NCI-H510A (cell line): ENCODE measurements around the gene SAPCD1.
A peak's percentile ranks its signal among the peaks of the same experiment; 100 is the strongest.
"Not testable (repeated sequence)": the region's sequence is repeated elsewhere in the genome, so short reads cannot be mapped to it uniquely, and the experiment has no call there.

ENCODE experiments used
- DNase-seq: peaks from one replicate; lab custom pipeline; 2025; lab: John Stamatoyannopoulos, UW

Gene SAPCD1

DNA sequence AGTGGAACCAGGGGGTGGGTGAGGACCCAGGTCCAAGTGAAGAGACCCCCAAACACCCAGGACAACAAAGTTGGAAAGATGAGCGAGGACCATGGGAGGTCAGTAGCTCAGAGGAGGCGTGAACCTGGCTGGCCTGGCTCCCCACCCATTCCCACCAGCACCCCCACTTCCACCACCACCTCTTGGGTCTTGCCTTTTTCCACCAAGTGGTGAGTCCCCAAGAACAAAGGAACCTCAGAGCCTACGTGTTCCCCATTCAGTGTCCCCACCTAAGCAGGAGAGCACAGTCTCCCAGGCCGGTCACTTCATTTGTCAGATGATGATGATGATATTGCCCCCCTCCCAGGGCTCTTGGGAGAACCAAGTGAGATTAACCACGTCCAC is 15.2 kb downstream of the SAPCD1 start:
- no peak for DNase-seq

DNA sequence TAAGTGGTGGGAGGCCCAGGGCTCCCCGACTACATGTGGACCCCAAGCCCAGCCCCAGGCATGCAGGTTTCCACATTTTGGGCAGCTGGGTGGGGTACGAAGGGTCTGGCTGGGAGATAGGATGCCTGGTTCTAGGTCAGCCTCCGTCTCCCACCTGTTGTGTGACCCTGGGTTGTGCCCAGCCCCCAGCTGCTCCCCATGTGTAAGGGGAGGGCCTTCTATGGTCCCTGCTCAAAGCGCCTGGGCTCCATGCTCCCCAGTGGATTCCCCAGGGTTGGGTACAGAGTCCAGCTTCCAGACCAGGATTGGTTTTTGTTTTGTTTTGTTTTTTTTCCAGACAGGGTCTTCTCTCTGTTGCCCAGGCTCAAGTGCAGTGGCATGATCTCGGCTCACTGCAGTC is 15.7 kb downstream of the SAPCD1 start:
- no peak for DNase-seq

DNA sequence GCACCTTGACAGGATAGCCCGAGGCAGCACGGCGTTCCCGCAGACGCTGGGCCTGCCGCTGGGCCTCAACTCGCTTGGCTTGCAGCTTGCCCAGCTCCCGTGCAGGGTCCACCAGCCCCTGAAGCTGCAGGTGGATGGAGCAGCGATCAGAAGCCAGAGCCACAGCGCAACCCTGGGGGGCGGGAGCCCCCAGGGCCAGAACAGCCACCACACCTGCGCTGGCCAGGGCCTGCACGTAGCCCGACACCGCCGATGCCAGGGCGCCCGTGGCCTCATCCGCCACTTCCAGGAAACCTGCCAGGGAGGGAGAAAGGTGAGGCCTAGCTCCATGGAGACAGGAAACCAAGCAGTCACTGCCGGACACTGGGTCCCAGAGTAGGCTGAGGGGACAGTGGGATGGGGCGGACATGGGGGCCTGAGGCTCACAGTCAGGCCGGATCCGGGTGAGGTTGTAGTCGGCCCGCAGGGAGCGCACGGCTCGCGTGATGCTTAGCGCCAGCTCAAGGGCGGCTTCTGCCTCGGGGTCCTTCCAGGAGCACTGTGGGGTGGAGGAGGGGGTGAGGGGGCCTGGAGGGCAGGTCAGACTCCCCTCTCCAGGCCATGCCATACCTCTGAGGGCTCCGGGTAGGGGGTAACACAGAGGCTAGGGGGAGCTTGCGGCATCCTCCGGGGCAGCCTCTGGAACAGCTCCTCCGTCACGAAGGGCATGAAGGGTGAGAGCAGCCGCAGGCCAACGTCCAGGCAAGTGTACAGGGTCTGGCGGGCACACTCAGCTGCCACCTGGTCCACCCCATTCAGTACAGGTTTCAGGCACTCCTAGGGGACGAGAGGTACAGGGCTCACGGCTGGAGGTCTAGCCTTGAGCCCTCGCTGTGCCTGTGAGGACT is 16.8 kb downstream of the SAPCD1 start:
- no peak for DNase-seq

DNA sequence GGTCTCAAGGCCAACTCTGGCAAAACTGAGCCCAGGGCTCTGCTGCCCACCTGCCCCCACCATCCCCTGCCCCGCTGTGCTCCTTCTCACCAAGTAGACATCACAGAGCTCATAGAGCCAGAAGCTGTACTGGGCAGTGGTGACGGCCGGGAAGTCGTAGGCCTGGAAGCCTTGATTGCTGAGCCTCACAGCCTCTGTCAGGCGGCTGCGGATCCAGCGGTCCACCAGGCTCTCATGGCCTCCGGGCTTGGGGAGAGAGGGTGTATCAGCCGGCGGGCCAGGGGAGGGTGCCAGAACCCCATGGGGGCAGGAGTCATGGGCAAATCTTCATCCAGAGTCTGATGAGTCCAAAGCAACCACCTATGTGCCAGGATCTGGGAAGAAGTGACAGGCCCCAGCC is 17.5 kb downstream of the SAPCD1 start:
- DNase-seq: no peak

DNA sequence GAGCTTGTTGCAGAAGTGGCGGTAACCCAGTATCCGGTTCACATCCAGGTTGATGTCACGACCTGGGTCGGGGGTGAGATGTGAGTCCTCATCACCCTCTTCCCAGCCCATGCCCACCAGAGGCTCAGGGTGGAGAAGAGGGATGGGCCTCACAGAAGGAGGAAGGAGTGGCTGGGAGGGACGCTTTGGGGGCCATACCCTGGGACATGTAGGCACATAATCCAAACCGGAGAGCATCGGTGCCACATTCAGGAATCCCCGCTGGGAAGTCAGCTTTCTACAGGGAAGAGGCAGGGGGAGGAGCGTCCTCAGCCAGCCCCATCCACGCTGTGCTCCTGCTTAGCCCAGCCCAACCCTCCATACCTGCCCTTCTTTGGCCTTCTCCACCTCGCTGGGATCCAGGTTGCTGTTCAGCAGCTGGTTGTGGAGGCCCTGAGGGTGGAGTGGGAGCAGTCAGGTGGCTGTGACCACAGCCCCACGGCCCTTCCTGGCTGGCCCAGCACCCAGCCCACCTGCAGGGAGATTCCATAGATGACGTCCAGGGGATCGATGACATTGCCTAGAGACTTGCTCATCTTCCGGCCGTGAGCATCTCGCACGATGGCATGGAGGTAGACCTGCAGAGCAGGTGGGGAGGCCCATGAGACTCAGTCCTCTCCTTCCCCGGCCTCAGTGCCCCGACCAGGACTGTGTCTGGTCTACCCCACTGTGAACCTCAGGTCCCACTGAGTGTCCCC is 18.2 kb downstream of the SAPCD1 start:
- no peak for DNase-seq

DNA sequence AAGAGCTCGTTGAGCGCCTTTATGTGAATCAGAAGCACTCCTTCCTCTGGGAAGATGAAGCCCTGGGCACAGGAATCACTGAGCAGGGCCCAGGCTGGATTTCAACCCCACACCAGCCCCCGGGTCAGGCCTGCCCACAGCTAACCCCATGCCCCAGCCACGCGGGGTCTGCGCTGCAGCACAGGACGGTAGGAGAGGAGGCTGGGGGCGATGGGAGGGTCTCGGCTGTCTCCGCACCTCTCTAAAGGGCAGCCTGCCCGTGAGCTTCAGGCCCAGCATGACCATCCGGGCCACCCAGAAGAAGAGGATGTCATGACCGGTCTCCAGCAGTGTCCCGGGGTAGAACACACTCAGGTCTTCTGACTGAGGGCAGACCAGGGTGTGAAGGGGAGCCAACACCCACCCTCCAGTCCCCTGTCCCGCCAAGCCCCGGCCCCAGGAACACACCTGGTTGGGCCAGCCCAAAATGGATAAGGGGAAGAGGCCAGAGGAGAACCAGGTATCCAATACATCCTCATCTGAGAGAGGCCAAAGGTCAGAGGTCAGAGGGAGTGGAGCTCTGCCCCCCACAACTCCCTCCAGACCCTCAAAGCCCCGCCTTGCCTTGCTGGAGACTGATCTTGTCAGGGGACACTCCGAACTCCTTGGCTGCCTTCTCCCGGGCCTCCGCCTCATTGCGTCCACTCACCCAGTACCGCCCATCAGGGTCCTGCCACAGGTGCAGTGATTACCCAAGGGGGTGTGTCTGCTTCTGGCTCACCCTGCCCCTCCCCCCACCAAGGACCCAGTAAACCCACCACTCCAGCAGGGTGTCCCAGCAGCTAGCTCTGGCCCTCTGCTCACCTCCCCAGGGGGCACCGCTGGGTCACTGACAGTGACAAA is 19.0 kb downstream of the SAPCD1 start:
- DNase-seq: no peak

DNA sequence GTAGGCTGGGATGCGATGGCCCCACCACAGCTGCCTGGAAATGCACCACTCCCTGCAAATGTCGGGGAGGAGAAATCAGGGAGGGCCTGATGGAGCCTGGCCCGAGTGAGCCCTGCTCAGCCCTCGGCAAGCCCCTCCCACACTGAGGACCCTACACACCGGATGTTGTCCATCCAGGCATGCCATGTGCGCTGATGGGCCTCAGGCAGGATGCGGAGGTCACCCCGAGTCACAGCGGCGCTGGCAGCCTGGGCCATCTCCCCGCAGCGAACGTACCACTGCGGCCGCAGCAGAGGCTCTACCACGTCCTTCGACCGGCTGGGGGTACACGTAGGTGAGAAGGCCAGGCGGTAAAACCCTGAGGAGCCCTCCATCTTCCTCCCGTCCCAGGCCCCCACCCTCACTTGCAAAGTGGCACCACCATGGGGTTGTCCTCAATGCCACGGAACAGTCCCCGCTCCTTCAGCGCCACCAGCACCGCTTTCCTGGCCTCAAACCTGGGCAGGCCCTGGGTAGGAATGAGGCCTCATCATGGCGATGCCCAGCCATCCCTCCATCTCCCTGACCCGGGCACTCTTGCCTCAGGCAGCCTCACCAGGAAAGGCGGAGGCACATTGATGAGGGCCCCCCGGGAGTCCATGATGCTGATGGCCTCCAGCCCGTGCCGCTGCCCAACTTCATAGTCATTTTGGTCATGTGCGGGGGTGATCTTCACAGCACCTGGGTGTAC is 19.8 kb downstream of the SAPCD1 start:
- no peak for DNase-seq

DNA sequence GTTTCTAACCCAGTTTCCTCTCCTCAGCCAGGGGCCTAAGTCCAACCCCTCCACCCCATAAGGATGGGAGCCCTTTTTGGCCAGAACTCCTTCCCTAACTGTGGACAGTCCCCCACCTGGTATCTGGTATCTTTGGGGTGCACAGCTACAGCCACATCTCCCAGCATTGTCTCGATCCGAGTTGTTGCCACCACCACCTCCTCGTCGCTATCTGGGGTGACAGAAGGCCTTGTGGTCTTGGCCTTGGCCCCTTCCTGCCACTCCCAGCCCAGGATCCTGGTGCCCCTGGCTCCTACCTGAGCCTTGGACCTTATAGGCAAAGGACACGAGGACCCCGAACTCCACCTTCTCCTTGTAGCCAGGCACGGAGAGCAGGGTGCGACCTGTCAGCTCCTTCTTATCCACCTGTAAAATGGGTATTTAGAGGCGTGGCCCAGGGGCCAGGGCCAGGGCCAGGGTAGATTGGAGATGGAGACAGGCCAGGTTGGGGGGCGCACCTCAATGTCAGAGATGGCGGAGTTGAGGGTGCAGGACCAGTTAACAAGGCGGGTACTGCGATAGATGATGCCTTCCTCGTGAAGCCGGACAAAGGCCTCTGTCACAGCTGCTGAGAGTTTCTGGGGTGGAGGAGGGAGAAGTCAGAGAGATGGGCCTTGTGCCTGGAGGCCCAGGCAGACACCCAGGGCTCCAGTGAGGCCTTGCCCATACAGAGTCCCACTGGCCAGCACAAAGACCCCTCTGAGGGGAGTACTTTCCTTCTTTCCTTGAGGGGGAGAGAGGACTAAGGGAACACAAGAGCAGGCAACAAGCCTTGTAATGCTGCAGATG is 21.9 kb downstream of the SAPCD1 start:
- DNase-seq: no peak

DNA sequence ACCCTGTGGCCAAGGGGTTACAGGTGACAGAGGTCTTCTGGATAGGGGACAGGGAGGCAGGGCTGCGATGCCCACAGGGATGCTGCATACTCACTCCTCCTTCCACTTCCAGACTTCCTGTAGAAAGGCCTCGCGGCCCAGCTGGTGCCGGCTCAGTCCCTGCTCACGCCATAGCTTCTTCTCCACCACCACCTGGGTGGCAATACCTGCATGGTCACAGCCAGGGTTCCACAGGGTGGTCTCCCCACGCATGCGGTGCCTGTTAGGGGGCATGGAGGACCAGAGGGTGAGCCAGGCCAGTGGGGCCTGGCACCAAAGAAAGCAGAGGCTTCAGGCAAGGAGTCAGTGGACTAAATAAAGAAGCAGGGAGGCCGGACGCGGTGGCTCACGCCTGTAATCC is 23.0 kb downstream of the SAPCD1 start:
- DNase-seq: no peak

DNA sequence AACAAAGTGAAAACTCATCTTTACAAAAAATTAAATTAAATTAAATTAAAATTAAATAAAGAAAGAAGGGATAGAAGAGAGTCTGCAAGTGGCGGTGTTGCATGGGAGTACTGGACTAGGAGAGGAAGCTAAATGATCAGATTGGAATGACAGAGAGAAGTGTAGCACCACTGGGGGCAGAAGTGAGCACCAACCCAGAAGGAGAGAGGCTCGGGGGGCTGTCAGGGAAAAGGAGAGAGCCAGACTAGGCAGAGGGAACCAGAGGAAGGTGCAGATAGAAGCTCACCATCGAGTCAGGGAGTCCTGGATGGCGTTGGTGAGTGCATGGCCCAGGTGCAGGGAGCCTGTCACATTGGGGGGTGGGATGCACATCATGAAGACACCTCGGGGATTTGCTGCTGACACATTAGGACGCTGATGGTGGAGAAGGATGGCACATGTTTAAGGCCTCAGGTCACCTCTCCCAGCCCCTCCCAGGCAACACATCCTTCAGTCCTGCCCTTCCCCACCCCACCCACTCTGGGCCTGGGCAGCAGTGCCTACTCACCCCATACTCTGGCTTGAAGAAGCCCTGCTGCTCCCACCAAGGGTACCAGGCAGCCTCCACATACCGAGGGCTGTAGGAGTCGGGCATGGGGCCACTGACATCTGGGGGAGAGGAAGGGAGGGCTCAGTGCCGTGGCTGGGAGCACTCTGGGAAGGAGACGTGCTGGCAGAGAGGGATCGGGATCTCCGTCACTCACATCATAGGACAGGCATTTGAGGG is 29.1 kb downstream of the SAPCD1 start:
- no peak for DNase-seq

DNA sequence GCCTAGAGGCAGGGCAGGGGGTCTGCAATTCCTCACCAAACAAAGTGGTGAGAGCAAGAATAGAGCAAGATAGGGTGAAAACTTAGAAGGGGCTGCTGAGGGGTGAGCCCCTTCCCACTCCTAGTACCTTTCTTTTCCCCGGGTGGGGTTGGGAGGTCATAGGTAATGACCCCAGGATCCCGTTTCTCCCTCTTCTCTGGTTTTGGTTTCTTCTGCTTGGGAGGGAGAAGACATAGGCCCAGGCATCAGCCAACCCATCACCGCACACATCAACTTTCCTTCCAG is 29.6 kb downstream of the SAPCD1 start:
- no peak for DNase-seq

DNA sequence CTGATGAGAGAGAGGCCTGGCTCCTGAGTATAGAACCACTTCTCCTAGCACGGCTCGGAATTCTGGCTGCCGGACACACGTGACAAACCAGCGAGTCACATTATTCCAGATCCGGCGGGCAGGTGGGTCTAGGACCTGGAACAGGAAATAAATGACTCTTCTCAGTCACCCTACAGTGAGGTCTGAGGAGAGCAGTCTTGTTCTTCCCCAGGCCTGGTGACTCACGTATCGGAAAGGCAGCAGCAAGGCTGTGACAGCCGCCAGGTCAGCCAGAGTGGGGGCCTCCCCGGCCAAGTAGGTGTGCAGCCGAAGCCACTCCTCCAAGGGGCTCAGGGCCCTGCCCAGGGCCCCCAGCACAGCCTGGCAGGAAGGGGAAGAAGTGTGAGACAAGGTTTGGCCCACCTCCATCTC is 30.3 kb downstream of the SAPCD1 start:
- no peak for DNase-seq

DNA sequence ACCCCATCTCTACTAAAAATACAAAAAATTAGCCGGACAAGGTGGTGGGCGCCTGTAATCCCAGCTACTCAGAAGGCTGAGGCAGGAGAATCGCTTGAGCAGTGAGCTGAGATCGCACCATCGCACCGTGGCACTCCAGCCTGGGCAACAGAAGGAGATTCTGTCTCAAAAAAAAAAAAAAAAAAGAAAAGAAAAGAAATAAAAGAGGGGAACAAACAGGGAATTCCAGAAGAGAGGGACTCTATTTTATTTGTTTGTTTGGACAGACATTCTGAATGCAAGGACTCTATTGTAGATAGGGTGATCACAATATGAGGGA is 31.4 kb downstream of the SAPCD1 start:
- not testable (repeated sequence) for DNase-seq

DNA sequence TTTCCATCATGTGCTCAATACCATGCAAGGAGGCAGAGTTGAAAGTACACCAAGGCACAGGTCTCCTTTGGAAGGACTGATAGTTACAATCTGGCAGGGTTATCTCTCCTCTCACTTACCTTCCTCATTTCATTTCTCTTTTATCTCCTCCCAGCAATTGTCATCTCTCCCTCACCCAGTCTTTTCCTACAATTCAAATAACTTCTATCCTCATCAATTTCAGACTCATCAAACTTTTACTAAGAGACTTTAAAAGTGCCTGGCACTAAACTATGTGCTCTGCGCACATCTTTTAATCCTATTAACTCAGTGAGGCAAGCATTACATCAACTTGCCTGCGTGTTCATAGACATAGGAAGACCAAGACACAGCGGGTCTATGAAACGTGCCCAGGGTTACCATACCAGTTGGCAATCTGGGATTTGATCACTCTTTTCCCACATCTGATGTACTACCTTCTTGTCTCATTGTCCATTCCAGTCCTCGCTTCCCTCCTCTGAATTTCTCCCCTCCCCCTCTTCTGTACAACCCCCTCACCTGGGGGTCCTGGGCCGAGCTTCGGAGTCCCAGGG is 31.9 kb downstream of the SAPCD1 start:
- no peak for DNase-seq

DNA sequence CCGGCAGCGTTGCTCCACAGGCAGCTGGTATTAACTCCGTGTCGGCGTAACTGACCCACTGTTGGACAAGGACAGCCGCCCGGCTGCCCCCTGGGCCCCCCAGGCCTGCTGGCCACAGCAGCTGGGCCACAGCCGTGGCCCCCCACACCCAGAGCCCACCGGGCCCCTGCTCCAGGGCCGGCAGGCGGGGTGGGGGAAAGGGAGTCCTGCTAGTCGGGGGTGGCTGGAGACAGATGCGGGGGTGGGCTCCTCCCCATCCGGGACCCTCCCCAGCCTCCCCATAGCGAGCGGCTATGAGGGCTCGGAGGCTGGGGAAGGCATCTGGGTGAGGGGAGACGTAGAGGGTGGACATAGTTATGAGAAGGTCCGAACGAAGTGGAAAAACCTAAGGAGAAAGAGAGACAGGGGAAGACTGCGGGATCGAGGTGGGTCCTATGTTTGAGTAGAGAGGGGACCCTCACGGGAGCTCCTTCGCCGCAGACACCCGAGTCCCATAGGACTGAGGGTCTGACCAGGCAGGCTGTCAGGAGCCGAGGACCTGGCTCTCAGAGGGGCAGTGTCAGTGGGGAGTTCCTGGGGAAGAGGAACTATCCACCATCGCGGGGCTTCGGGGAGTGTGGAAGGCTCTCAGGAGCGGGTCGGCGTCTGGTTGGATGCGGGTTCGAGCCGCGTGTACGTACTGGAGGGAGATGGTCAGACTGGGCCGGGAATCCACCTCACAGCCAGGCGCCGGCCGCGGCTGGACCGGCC is 32.6 kb downstream of the SAPCD1 start:
- no peak for DNase-seq

DNA sequence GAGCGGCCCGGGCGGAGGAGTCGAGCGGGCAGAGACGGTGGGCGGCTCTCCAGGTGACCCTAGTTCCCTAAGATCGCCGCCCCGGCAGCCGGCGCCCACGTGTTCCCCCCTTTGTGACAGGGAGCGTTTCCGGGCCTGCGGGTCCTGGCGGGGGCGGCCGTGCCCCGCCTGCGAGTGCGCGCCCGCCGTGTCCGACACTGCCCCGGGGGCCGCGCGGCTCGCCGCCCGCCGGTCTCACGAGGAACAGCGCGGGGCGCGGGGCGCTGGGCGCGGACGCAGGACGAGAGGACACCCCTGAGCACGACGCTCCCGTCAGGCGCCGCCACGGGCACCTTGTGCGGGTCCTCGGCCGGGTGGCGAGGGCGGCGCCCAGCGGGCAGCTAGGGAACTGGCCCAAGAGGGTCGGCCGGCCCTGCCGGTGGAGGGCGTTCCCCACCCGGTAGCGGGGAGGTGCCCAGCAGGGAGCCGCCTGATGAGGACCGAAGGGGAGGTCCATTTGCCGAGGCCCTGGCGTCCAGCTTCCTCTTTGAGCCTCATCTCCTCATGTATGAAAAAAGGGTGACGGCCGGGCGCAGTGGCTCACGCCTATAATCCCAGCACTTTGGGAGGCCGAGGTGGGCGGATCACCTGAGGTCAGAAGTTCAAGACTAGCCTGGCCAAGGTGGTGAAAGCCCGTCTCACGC is 33.3 kb downstream of the SAPCD1 start, which contains the start of gene VARS1:
Gene VARS1 (minus strand): TSS at position 137 of the 683 bp plus-strand sequence. CDS start 535 bp downstream, outside the sequence.
- peak; percentile 97 for DNase-seq

DNA sequence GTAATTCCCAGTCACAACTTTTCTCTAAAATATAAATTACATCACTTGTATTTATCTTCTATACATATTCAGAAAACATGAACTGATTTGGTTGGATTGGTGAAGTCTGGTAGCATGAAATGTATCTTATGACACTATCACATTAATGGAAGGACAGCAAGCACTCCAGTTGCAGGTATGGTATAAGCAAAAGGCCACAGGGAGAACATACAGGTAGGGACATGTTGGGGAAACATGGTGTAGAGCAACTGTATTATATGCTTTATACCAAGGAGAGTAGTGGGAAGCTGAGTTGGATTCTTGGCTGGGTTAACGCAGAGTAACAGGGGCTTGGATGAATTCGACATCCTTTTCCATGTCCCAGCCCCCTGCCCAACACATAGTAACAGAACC is 34.5 kb downstream of the SAPCD1 start:
- DNase-seq: no peak

DNA sequence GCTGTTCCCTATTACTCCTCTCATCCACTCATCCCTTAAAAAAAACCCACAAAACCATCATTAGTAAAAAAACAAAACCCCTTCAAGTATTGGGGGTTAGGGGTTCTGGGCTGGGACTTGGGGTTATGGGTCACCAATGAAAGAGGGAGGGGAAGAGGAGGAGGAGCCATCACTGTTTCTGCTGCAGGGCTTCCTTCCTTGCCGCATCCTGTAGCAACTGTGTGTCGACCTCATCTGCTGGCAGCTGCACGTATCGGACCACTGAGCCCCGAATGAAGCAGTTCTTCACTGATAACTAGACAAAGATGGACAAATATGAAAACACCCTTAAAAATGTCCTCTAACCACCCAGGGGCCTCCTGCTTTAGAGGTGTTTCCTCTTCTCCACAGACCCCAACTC is 35.1 kb downstream of the SAPCD1 start:
- no peak for DNase-seq

DNA sequence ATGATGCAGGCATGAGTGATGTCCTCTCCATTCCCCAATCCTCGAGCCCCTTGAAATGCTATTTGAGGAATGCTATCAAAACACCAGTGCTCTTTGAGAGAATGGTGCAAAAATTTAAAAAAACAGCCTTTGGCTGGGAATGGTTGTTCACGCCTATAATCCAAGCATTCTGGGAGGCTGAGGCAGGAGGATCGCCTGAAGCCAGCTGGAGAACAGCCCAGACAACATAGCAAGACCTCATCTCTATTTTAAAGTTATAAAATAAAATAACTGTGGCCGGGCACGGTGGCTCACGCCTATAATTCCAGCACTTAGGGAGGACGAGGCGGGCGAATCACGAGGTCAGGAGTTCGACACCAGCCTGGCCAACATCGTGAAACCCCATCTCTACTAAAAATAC is 37.3 kb downstream of the SAPCD1 start:
- no peak for DNase-seq
